Stimulated activated naive CD8-positive, alpha-beta T cell treated with anti-CD3 and anti-CD28 coated beads, Interleukin-15, amount 100 ng/mL, for 72 hours (primary cell): Measurements from ENCODE around the gene DYNC1LI2.
A peak's percentile ranks its signal among the peaks of the same experiment; 100 is the strongest.
"Not testable (repeated sequence)": the region's sequence is repeated elsewhere in the genome, so short reads cannot be mapped to it uniquely, and the experiment has no call there.

Experiments used
- ATAC-seq: fragments of 150-1000 bp; cut with Tn5 transposase; 2 replicates; pipeline ENCODE4 v1.10.0; 2021; ENCODE audit warnings: mild to moderate bottlenecking, moderate library complexity
- DNase-seq, 2 donors: peaks; one replicate each; pipeline ENCODE4 v3.0.0; 2021 to 2022
- H3K27ac Mint-ChIP-seq, 2 donors: one replicate each; pipeline ENCODE4 v1.8.0; 2022; ENCODE audit warnings: mild to moderate bottlenecking in 2 of 2, mixed read lengths in 2 of 2, moderate library complexity in 2 of 2
- H3K27me3 Mint-ChIP-seq: one replicate; pipeline ENCODE4 v1.8.0; 2022; ENCODE audit warnings: mixed read lengths
- H3K4me1 Mint-ChIP-seq: one replicate; pipeline ENCODE4 v1.8.0; 2022; ENCODE audit warnings: mild to moderate bottlenecking, mixed read lengths
- H3K4me3 Mint-ChIP-seq, 2 donors: one replicate each; pipeline ENCODE4 v1.8.0; 2022; ENCODE audit warnings: mild to moderate bottlenecking in 2 of 2, mixed read lengths in 2 of 2, moderate library complexity in 1 of 2
- H3K9me3 Mint-ChIP-seq, 2 donors: one replicate each; pipeline ENCODE4 v1.8.0; 2022; ENCODE audit warnings: mixed read lengths in 2 of 2

Gene DYNC1LI2

GRCh38 chr16:66695471-66695934 is 55.9 kb downstream of the DYNC1LI2 start:
- Mint-ChIP-seq H3K27ac (peak overlapping the region in 1 of 2 donors; percentile 52), H3K4me1 (peaks cover 20% of the 10 kb centered on the region), H3K4me3 (peak overlapping the region; percentile 81 to 84), H3K27me3 (peaks cover 50% of the 10 kb centered on the region), H3K9me3 (no peaks in the 10 kb centered on the region)
- DNase-seq: peak; percentile 7 to 37
- ATAC-seq: peak; percentile 36

DNA sequence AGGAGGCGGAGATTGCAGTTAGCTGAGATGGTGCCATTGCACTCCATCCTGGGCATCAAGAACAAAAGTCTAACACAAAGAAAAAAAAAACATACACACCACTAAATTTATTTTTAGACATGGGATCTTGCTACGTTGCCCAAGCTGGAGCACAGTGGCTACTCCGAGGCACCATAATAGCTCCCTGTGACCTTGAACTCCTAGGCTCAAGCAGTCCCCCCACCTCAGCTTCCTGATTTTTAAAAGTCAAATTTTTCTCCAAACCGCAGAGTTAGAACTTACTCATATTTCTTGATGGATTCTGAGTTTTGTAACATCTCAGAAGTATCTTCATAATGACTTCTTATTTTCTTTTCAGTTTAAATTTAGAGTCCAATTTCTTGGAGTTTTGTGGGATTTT is 58.3 kb downstream of the DYNC1LI2 start:
- ATAC-seq (no peak), DNase-seq (no peak)
- no peak overlapping the region for H3K27ac Mint-ChIP-seq
- no peaks in the 10 kb centered on the region for H3K9me3 Mint-ChIP-seq
- H3K4me3 Mint-ChIP-seq: no peak overlapping the region
- peaks cover 20% of the 10 kb centered on the region for H3K4me1 Mint-ChIP-seq
- peaks cover 32% of the 10 kb centered on the region for H3K27me3 Mint-ChIP-seq

DNA sequence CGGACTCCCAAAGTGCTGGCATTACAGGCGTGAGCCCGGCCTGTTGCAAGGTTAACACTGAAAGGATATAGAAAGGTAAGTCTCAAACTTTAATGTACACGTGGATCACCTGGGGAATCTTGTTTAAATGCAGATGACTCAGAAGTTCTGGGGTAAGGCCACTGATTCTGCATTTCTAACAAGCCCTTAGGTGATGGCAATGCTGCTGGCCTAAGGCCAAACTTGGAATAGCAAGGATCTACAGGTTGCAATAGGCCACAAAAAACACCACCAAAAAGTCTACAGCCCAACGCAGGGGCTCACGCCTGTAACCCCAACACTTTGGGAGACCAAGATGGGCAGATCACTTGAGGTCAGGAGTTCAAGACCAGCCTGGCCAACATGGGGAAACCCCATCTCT is 59.1 kb downstream of the DYNC1LI2 start:
- Mint-ChIP-seq H3K27ac (no peak overlapping the region), H3K4me1 (peaks cover 18% of the 10 kb centered on the region), H3K27me3 (peaks cover 24% of the 10 kb centered on the region), H3K9me3 (no peaks in the 10 kb centered on the region), H3K4me3 (no peak overlapping the region)
- DNase-seq: no peak
- ATAC-seq: no peak

DNA sequence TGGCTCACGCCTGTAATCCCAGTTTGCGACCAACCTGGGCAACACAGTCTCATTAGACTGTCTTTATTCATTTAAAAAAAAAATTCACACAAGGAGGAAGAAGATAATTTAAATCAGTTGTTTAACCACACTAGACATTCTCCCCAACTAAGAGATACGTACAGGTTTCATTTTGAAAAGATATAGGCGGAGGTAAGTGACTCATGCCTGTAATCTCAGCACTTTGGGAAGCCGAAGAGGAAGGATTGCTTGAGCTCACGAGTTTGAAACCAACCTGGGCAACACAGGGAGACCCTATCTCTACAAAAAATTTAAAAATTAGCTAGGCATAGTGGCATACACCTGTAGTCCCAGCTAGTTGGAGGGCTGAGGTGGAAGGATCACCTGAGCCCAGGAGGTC is 60.2 kb downstream of the DYNC1LI2 start:
- H3K4me1 Mint-ChIP-seq: peaks cover 13% of the 10 kb centered on the region
- ATAC-seq: no peak
- no peaks in the 10 kb centered on the region for H3K9me3 Mint-ChIP-seq
- no peak for DNase-seq
- H3K4me3 Mint-ChIP-seq: no peak overlapping the region
- H3K27me3 Mint-ChIP-seq: peaks cover 22% of the 10 kb centered on the region
- H3K27ac Mint-ChIP-seq: no peak overlapping the region

DNA sequence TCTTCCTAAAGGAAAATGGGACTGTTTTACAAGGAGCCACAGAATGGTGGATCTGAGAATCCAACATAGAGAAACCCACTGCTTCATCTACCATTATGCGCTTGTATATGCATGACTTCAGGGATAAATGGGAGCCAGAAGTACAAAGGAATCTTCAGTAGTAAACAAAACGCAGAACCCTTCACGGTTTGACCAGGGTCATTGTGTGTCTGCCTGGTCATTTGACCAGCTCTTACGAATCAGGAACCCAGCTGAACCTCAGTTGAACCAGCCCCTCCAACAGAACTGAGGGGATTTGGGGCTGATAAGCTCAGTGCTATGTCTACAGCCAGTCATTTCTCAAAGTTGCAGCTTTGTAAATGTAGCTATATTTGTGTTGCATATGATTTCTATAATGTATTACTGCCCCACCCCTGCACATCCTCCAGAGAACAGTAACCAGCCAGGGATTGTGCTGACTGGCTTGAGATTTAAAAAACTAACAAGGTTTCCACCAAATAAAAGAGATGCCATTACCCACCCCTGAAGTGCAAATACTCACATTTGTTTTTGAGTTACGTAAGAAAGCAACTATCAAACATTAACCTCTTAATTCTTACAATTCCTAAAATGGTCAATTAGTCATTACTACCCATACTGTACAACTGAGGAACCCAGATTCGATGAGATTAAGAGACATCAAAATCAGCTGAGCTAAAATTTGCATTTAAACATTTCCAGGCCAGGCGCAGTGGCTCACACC is 61.1 kb downstream of the DYNC1LI2 start:
- no peak overlapping the region for H3K4me3 Mint-ChIP-seq
- H3K9me3 Mint-ChIP-seq: no peaks in the 10 kb centered on the region
- no peak overlapping the region for H3K27ac Mint-ChIP-seq
- peaks cover 19% of the 10 kb centered on the region for H3K27me3 Mint-ChIP-seq
- ATAC-seq (no peak), DNase-seq (no peak)
- H3K4me1 Mint-ChIP-seq: peaks cover 5% of the 10 kb centered on the region

GRCh38 chr16:66689282-66689681 is 62.1 kb downstream of the DYNC1LI2 start:
- ATAC-seq: no peak
- DNase-seq: no peak
- Mint-ChIP-seq H3K27ac (peak overlapping the region in 1 of 2 donors; percentile 71), H3K9me3 (no peaks in the 10 kb centered on the region), H3K27me3 (peaks cover 9% of the 10 kb centered on the region), H3K4me1 (no peaks in the 10 kb centered on the region), H3K4me3 (no peak overlapping the region)

DNA sequence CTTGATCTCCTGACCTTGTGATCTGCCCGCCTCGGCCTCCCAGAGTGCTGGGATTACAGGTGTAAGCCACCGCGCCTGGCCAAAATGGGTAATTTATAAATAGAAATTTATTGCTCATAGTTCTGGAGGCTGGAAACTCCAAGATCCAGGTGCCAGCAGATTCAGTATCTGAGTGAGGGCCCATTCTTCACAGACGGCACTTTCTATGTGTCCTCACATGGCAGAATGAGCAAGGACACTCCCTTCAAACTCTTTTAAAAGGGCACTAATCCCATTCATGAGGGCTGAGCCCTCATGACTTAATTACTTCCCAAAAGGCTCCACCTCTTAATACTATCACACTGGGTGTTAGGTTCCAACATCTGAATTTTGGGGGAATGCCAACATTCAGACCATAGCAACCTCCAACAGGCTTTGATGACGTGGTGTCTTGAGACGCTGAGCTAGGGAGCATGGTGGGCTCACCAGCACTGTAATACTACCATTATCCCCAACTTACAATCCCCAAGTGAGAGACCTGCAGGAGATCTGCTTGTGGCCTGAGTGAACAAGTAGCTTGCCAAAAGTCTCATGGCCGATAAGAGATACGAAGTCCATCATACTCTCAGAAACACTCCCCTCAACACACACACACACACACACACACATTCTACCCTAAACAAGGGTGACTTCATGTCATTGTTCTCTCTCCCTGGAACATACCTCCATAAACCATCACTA is 63.3 kb downstream of the DYNC1LI2 start:
- Mint-ChIP-seq H3K27ac (no peak overlapping the region), H3K27me3 (no peaks in the 10 kb centered on the region), H3K4me1 (no peaks in the 10 kb centered on the region), H3K9me3 (no peaks in the 10 kb centered on the region), H3K4me3 (no peak overlapping the region)
- ATAC-seq: no peak
- DNase-seq: no peak

DNA sequence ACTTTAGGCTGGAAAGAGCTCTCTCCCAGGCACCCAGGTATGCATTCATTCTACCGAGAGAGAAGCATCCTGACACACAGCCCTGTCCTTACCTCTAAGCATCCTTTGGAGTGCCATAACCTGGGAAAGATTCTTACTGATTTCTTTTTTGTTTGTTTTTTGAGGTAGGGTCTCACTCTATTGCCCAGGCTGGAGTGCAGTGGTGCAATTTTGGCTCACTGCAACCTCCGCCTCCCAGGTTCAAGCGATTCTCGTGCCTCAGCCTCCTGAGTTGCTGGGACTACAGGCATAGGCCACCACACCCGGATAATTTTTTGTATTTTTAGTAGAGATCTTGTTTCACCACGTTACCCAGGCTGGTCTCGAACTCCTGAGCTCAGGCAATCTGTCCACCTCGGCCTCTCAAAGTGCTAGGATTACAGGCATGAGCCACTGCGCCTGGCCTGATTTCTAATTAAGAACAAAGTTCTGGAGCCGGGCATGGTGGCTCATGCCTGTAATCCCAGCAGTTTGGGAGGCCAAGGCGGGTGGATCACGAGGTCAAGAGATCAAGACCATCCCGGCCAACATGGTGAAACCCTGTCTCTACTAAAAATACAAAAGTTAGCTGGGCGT is 65.8 kb downstream of the DYNC1LI2 start:
- not testable (repeated sequence) for H3K9me3 Mint-ChIP-seq, H3K4me3 Mint-ChIP-seq, H3K27ac Mint-ChIP-seq, H3K27me3 Mint-ChIP-seq, ATAC-seq, H3K4me1 Mint-ChIP-seq, DNase-seq

DNA sequence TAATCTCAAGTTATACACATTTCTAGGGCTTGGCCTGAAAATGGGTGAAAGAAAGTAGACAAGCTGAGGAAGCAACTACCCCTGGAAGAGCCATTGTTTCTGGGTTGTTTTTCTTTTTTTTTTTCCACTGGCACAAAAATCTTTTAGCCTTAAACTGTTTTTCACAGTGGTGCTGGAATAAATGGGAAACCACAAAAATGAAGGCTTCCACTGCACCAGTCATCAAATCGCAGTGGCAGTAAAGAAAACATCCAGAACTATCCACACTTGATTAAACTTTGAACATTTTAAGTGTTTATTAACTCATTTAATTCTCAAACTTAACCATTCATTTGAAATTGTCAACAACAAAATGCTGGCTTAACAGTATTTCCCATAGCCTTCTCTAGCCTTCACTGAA is 69.1 kb downstream of the DYNC1LI2 start:
- H3K4me3 Mint-ChIP-seq: no peak overlapping the region
- H3K9me3 Mint-ChIP-seq: no peaks in the 10 kb centered on the region
- H3K27me3 Mint-ChIP-seq: no peaks in the 10 kb centered on the region
- H3K27ac Mint-ChIP-seq: no peak overlapping the region
- DNase-seq (no peak), ATAC-seq (no peak)
- H3K4me1 Mint-ChIP-seq: no peaks in the 10 kb centered on the region

- ATAC-seq (no peak), DNase-seq (no peak)
- no peaks in the 10 kb centered on the region for H3K4me1 Mint-ChIP-seq
- H3K9me3 Mint-ChIP-seq: no peaks in the 10 kb centered on the region
- H3K27me3 Mint-ChIP-seq: no peaks in the 10 kb centered on the region
- H3K27ac Mint-ChIP-seq: no peak overlapping the region
- no peak overlapping the region for H3K4me3 Mint-ChIP-seq
Measured at GRCh38 chr16:66681676-66682075, 69.7 kb downstream of the DYNC1LI2 start.

GRCh38 chr16:66678337-66678736 is 73.1 kb downstream of the DYNC1LI2 start:
- no peak for DNase-seq
- Mint-ChIP-seq H3K27ac (no peak overlapping the region), H3K4me3 (no peak overlapping the region), H3K9me3 (no peaks in the 10 kb centered on the region), H3K27me3 (no peaks in the 10 kb centered on the region), H3K4me1 (no peaks in the 10 kb centered on the region)
- no peak for ATAC-seq

DNA sequence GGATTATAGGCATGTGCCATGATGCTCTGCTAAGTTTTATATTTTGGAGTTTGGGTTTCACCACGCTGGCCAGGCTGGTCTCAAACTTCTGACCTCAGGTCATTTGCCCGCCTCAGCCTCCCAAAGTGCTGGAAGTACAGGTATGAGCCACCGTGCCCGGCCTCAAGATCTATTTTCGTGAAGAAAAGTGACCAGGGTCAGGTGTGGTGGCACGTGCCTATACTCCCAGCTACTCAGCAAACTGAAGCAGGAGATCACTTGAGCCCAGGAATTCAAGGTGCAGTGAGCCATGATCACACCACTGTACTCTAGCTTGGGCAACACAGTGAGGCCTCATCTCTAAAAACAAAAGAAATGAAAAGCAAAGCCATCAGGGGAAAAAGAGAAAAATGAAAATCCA is 73.6 kb downstream of the DYNC1LI2 start:
- no peak overlapping the region for H3K27ac Mint-ChIP-seq
- H3K4me1 Mint-ChIP-seq: no peaks in the 10 kb centered on the region
- H3K9me3 Mint-ChIP-seq: no peaks in the 10 kb centered on the region
- no peaks in the 10 kb centered on the region for H3K27me3 Mint-ChIP-seq
- no peak for DNase-seq
- ATAC-seq: no peak
- no peak overlapping the region for H3K4me3 Mint-ChIP-seq

DNA sequence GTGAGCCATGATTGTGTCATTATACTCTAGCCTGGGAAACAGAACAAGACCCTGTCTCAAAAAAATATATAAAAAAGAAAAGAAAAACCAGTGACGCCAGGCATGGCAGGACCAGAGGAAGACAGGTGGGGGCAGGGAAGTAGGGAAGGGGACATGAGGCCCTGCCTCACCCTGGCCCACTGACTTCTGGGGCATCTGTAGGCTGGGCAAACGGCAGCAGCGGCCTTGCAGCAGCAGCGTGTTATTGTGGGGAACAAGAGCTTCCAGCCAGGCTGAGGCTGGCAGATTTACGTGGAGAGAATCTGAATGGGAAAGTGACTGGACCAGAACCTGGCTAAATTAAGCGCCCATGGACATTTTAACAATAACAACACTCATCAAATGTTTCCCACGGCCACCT is 74.2 kb downstream of the DYNC1LI2 start:
- DNase-seq: no peak
- no peaks in the 10 kb centered on the region for H3K27me3 Mint-ChIP-seq
- no peak for ATAC-seq
- no peak overlapping the region for H3K27ac Mint-ChIP-seq
- H3K4me3 Mint-ChIP-seq: no peak overlapping the region
- H3K9me3 Mint-ChIP-seq: no peaks in the 10 kb centered on the region
- no peaks in the 10 kb centered on the region for H3K4me1 Mint-ChIP-seq

GRCh38 chr16:66676599-66676998 is 74.8 kb downstream of the DYNC1LI2 start:
- Mint-ChIP-seq H3K27me3 (no peaks in the 10 kb centered on the region), H3K9me3 (no peaks in the 10 kb centered on the region), H3K27ac (peak overlapping the region in 1 of 2 donors; percentile 38), H3K4me3 (no peak overlapping the region), H3K4me1 (no peaks in the 10 kb centered on the region)
- ATAC-seq (no peak), DNase-seq (no peak)

GRCh38 chr16:66673691-66674090 is 77.7 kb downstream of the DYNC1LI2 start:
- Mint-ChIP-seq H3K27ac (no peak overlapping the region), H3K4me1 (no peaks in the 10 kb centered on the region), H3K9me3 (no peaks in the 10 kb centered on the region), H3K27me3 (no peaks in the 10 kb centered on the region), H3K4me3 (no peak overlapping the region)
- DNase-seq: no peak
- no peak for ATAC-seq
